SK-N-MC (cell line): ENCODE data around the gene RIT2.

ENCODE experiments used
- EZH2 ChIP-seq: fragments of 200-600 bp; sonication (generic); IDR thresholded peaks from one replicate; pipeline ENCODE4 v1.6.1; 2017; ENCODE audit warnings: antibody characterized with exemption
- POLR2AphosphoS5 ChIP-seq: IDR thresholded peaks from 2 replicates; pipeline ENCODE4 v1.6.1; 2012; ENCODE audit warnings: mild to moderate bottlenecking, low read depth, low read length, borderline replicate concordance

GRCh38 chr18:42892181-42892580 is 223.3 kb downstream of the RIT2 start:
- no peak for TF ChIP-seq POLR2AphosphoS5
- TF ChIP-seq EZH2: no peak
